Stimulated activated CD8-positive, alpha-beta memory T cell treated with anti-CD3 and anti-CD28 coated beads, Interleukin-7, amount 100 ng/mL, for 24 hours (primary cell): ENCODE measurements around the gene PLXNA4.

Experiments used
- DNase-seq: peaks from one replicate; pipeline ENCODE4 v3.0.0-alpha.2; 2020; ENCODE audit warnings: low read depth

Gene PLXNA4

DNA sequence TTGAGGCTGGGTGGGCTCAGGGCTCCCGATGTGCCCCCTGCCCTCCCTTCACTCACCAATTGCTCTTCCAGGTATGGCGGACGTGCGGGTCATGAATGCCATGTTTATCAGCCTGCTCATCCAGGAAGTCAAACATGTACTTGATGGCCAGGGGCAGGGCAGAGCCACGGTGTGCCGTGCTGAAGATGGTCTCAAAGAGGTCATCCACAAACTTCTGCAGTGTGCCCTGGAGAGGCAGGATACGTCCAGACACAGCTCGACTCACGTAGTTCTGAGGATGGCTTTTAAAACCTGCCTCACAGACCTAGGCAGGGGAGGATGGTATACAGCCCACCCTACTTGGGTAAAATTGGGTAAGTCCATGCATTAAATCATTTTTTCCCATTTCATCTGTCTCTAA lies 431.2 kb downstream of the PLXNA4 start:
- DNase-seq, result no peak

DNA sequence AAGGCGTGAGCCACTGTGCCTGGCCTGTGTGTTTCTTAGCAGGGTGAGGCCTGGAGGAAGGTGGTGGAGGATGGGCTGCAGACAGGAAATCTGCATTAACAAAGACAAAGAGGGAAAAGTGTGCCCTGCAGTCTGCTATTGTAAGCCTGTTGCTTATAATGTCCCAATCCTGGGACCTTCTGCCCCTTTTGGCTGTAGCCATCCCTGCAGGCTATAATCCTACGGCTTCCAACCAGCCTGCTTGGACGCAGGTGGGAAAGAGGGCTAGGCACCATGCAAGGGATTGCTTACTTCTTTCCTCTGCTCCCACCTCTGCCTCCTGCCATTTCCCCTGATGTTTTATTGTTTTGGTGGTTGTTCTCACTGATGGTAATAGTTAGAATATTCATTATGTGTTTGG lies 434.3 kb downstream of the PLXNA4 start:
- DNase-seq, result no peak

DNA sequence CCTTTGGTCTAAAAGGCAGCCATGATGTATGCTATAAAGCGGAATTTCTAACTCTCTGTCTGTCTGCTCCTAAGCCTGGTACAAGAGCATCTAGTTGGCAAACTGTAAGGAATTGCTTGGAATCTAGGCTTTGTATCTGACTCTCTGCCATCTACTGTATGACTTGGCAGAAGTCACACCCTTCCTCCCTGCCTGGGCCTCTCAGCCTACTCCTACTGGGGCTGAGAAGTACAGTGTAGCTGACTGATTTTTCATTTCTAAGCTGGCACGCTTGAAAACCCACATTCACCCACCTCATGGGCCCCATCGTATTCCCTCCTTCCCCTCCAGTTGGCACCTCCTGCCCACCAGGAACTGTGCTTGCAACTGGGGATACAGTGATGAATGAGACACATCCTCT lies 435.2 kb downstream of the PLXNA4 start:
- no peak for DNase-seq

- no peak for DNase-seq
Measured at GRCh38 chr7:132140341-132140740, 435.9 kb downstream of the PLXNA4 start.

GRCh38 chr7:132138817-132139216 lies 437.5 kb downstream of the PLXNA4 start:
- no peak for DNase-seq

DNA sequence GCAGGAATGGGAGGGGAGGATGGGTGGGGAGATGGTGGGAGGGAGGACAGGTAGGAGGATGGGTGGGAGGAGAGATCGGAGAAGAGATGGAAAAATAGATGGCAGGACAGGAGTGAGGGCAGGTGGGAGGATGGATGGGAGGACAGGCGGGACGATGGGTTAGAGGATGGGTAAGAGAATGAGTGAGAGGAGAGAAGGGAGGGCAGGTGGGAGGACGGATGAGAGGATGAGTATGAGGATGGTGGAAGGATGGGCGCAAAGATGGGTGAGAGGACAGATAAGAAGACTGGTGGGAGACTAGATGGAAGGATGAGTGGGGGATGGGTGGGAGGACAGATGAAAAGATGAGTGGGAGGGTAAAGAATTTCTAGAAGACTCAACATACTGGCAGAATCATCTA lies 438.6 kb downstream of the PLXNA4 start:
- DNase-seq, result no peak

- DNase-seq, result no peak
Measured at GRCh38 chr7:132135746-132136385, 440.4 kb downstream of the PLXNA4 start.

DNA sequence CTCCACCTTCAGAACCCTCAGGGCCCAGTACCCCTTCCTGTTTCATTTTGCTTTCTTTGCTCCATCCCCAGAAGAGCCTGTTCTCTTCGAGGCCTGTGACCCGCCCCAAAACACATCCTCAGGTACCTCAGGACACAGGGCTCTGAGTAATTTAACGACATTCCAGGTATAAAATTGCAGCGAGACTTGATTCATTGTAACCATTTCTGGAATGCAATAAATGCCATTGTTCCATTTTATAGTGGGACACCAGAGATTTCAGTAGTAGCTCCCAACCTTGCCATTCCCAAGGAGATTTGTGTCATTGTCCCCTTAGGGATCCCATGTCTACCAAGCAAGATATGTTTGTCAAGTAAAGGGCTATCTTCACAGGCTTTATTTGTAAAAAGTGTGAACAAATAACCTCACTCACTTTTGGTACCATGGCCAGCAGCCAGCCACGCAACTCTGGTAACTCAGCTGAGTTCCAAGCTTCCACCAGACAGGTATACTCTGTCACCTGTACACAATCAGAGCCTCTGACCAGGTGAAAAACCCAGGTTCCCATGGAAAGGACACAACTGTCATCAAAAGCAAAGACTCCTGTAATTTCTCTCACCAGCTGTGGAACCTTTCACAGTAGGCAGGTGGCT lies 441.3 kb downstream of the PLXNA4 start:
- no peak for DNase-seq

DNA sequence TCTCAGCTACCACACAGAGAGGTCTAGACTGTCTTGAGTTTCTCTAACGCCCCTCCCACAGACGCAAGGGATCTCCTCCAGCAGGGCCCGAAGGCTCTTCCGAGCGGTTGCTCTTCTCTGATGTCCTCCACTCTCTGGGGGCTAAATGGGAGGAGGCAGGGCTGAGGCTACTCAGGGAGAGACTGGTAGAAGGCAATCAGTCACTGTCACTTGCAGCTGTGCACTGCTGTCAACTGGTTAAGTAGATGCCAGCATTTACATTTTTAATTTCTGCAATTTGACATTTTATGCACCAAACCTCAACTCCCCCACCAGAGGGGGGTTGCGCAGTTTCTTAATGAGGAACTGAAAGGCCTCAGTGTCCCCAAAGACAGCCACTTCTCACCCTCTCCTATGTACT lies 442.8 kb downstream of the PLXNA4 start:
- DNase-seq, result no peak

DNA sequence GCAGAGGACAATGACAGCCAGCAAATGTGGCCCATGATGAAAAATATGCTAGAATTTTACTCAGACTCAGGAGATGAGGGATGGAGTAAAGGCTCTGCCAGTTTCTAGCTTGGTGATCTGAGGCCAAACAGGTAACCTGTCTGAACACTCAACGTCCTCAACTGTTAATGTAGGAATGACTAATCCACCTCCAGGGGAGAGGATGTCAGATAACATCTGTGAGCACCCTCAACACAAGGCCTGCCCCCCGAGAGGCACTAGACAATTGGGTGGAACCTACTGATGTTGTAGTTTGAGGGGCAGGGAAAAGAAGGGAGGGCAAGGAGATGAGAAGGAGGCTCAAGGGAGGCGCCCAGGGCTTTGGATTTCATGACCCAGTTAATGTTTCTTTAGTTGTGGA lies 445.1 kb downstream of the PLXNA4 start:
- DNase-seq, result no peak

DNA sequence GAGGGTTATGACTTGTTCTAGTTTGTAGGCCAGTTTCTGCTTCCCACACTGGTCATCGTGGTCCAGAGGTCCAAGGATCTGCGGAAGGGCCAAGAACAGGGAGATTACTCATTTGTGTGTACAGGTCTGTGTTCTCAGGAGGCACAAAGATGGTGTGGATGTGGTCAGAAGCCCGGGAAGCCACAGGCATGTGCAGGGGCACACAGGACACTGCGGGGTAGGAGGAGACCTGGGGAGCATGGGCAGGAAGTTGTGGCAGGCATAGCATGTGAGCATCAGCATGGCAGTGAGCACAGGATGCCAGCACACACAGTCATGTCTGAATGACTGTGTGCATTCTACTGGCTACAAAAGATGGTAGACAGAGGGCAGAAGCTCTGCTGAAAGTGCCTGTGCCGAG lies 445.8 kb downstream of the PLXNA4 start:
- no peak for DNase-seq

DNA sequence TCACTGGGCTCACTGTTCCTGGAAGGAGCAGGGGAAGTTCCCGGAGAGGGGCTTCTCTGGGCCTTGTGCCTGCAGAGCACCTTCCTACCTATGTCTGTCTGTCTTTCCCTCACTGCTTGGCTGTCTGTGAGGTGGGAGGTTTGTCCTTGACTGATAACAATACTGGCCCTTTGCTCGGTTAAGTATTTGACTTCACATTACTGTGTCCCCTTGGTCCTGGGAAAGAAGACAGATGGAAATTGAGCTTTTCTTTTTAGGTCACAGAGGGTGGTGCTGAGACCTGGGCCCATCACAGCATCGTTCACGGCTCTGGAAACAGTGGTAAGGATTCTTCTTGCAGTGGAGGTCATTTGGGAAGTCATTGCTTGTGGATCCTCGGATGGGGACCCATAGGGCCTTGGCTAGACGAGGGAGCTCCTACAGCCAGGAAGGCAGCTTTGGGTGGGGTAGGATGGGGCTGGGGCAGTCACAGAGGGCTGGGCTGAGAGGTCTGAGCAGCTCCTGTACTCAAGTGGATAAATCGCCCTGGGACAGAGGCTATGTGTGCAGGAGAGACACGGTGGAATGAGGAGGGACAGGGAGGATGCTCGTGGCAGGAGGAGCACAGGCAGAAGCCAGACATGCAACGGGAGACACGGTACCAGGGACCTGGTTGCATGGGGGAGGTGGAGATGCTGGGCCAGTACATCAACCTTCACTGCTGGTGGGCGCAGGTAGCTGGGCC lies 450.2 kb downstream of the PLXNA4 start:
- DNase-seq, result no peak

DNA sequence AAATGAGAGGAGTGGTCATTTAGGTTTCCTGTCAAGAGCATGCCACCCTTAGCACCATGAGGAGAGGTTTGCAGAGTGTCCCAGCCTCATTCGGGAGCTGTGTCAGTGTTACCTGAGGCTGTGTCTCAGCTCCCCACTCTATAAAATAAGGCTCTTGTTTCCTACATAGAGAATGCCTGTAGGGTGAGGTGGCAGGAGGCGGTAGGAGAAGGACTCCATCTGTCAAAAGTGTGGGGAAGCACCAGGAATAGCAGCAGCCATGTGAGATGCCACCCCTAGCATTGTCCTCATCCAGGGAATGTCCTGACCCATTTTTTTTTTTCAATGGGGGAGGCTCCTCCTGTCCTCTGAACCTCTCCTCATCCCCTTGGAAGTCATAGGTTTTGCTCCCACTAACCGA lies 451.2 kb downstream of the PLXNA4 start:
- no peak for DNase-seq

- DNase-seq, result no peak
Measured at GRCh38 chr7:132124575-132124974, 451.7 kb downstream of the PLXNA4 start.

- DNase-seq, result no peak
Measured at GRCh38 chr7:132123773-132124172, 452.5 kb downstream of the PLXNA4 start.

- DNase-seq, result no peak
Measured at GRCh38 chr7:132122901-132123300, 453.4 kb downstream of the PLXNA4 start.

DNA sequence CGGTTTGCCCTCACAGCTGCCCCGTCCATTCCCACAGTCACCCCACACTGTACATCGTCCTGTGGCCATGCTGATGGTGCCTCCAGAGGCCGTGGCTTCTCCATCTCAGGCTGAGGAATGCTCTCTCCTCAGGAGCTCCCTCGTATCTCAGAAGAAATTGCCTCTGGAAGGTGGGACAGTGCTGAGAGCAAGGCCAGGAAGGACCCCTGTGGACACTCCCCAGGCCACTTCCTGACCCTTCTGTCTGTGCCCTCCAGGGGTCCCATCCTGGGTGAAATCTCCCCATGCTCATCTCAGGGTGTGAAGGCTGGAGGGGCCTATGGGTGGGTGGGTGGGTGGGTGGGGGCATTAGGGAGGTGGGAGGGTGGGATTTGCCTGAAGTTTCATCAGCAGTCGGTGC lies 454.3 kb downstream of the PLXNA4 start:
- DNase-seq, result no peak

DNA sequence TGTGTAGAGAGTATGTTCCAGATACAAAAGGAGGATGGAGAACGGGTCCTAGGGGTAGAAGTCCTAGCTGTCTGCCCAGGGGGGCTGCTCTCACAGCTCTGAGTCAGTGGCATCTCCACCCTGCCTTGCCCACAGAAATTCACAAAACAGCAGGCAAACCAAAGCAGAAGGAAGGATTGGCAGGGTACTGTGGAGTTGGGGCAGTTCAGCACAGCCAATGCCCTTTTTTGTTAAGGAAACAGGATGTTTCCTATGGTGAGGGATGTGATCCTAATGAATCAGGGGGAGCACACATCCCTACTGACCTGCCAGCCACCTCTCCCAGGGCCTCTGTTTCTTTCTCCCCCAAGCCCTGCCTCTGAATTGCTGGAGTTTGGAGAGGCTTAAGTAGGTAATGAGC lies 457.6 kb downstream of the PLXNA4 start:
- no peak for DNase-seq

DNA sequence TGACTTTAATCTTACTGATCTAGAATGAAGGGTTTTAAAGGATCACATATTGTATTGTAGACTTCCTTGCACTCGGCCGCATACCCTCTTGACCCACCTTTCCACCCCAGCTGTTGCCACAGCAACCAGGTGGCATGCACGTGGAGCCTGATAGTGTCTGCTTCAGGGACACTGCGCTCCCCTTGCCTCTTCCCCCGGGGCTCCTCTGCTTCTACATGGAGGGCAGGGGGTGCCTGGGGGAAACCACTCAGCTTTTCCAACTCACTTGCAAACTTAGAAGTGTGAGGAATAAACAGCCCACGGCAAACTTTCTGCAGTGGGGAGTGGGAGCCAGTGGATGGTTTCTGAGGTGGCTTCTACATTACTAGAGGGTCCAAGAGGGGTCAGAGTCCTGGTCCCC lies 458.6 kb downstream of the PLXNA4 start:
- no peak for DNase-seq

GRCh38 chr7:132117181-132117580 lies 459.1 kb downstream of the PLXNA4 start:
- DNase-seq, result no peak

DNA sequence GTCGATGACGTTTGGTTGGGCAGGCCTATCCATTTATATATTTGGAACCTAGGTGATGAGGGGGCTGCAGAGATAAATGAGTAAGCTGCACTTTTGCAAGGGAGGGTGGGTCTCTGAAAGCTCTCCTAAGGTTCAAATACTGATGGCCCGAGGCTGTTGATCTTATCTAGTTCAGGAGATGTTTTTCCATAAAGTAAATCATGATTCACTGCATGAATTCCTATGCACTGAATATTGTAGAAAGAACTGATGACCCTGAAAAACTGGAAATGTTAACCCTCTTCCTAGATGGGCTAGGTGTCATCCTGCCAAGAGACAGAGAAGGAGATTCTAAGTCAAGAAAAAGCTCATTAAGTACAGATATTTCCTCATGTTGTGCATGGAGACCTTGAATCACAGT lies 459.9 kb downstream of the PLXNA4 start:
- DNase-seq, result no peak

DNA sequence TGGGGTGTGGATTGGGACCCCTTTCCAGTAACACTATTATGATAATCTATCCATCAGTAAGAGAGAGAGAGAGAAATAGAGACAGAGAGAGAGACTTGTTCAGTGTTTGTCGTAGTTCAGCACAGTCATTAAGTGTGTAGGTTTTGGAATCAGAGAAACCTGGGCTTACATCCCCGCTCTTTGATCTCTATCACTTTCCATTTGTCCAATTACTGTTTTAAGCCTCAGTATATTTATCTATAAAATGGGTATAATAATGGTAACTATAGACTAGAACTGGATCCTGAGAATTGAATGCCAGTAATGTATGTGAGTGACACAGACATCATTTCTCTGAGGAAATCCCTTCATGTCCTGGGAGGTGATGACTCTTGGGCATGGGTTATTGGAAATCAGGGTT lies 460.5 kb downstream of the PLXNA4 start:
- DNase-seq, result no peak

DNA sequence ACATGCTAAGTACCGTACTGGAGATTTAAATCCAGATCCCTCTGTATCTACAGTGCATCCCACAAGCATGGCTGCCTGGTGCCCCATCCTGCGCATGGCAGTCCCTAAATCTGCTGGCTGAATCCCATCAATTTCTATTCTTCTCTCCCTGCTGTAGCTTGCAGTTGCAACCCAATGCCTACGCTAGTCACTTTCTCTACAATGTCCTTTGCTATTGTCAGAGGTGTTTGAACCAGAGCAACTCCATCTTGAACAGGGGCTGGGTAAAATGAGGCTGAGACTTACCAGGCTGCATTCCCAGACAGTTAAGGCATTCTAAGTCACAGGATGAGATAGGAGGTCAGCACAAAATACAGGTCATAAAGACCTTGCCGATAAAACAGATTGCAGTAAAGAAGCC lies 461.2 kb downstream of the PLXNA4 start:
- DNase-seq, result no peak

DNA sequence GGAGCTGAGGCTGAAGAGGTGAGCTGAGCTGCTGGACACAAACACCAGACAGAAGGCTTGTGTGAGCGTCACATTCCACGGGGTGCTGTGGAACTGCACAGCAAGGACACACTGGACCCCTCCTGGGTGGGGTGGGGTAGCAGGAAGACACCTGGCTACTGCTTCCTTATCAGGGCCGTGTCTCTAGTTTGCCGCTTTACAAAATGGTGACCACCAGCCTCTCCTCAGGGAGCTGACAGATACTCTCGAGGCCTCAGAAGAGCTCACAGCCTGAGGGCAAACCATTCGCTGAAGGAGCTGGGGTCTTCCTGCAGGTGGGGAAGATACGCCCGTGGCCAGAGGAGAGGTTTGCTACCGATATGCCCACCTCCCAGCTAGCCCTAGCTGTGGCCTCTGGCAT lies 461.9 kb downstream of the PLXNA4 start:
- DNase-seq, result no peak
